Tibial artery (tissue), 4 donors: Measurements from ENCODE around the gene HOXD9.

ENCODE experiments used
- DNase-seq, 2 donors: peaks; one replicate each; pipeline ENCODE4 v3.0.0-alpha.2; 2019
- H3K27ac ChIP-seq, 2 donors: fragments of 200-600 bp; sonication (generic) in 1 of 2; 1 replicate in 1 of 2; 2 replicates in 1 of 2; pipeline ENCODE4 v1.5.1; 2018 to 2019; ENCODE audit warnings: mild to moderate bottlenecking in 1 of 2
- H3K27me3 ChIP-seq, 2 donors: fragments of 200-600 bp; sonication (generic) in 1 of 2; one replicate each; pipeline versions ENCODE4 v1.5.1 to v1.6.0; 2016 to 2019
- H3K36me3 ChIP-seq, 3 donors: fragments of 200-600 bp; sonication (generic) in 2 of 3; one replicate each; pipeline ENCODE4 v1.5.1; 2016 to 2019; ENCODE audit warnings: mild to moderate bottlenecking in 2 of 3
- H3K4me1 ChIP-seq, 4 donors: fragments of 200-600 bp; sonication (generic) in 2 of 4; 1 replicate in 3 of 4; 2 replicates in 1 of 4; pipeline ENCODE4 v1.5.1; 2016 to 2019
- H3K4me3 ChIP-seq, 2 donors: fragments of 200-600 bp; sonication (generic) in 1 of 2; 1 replicate in 1 of 2; 2 replicates in 1 of 2; pipeline ENCODE4 v1.5.1; 2018 to 2019; ENCODE audit warnings: mild to moderate bottlenecking in 2 of 2
- H3K9me3 ChIP-seq, 3 donors: fragments of 200-600 bp; sonication (generic) in 1 of 3; one replicate each; pipeline ENCODE4 v1.5.1; 2016 to 2019
- CTCF ChIP-seq, 2 experiments: fragments of 200-600 bp in 1 of 2; fragments of 450-650 bp in 1 of 2; IDR thresholded peaks; one replicate each; pipeline ENCODE4 v1.5.1; 2017 to 2019; ENCODE audit warnings: antibody characterized with exemption in 2 of 2, mild to moderate bottlenecking in 1 of 2, moderate library complexity in 1 of 2
- intact Hi-C: fragments of 100-400 bp; cut with DNase I; formaldehyde crosslinking; loops from one replicate; pipeline ENCODE4 v1.15.0; 2023; ENCODE audit warnings: low total_unique reads

Gene HOXD9

GRCh38 chr2:176132205-176133171 is 10.0 kb downstream of the HOXD9 start:
- Histone ChIP-seq H3K27me3 (peaks cover 0 to 50% of the 10 kb centered on the region in 2 donors), H3K36me3 (no peaks in the 10 kb centered on the region), H3K4me3 (peak overlapping the region in 1 of 2 donors; percentile 10), H3K27ac (no peak overlapping the region), H3K4me1 (peaks cover 0 to 61% (median 39%) of the 10 kb centered on the region in 4 donors), H3K9me3 (no peaks in the 10 kb centered on the region)
- DNase-seq: no peak
- intact Hi-C loops: no loop called here
- TF ChIP-seq CTCF (IDR thresholded peaks at IDR 0.05): no peak

- H3K36me3 ChIP-seq: no peaks in the 10 kb centered on the region
- no peak overlapping the region for H3K27ac ChIP-seq
- no peak for DNase-seq
- no peak overlapping the region for H3K4me3 ChIP-seq
- no peak for TF ChIP-seq CTCF (IDR thresholded peaks at IDR 0.05)
- peaks cover 0 to 61% (median 39%) of the 10 kb centered on the region in 4 donors for H3K4me1 ChIP-seq
- H3K9me3 ChIP-seq: no peaks in the 10 kb centered on the region
- intact Hi-C loops: no loop called here
- H3K27me3 ChIP-seq: peaks cover 0 to 42% of the 10 kb centered on the region in 2 donors
Measured at GRCh38 chr2:176133389-176133788, 10.9 kb downstream of the HOXD9 start.

- H3K4me1 ChIP-seq: peaks cover 0 to 55% (median 33%) of the 10 kb centered on the region in 4 donors
- H3K4me3 ChIP-seq: no peak overlapping the region
- H3K27me3 ChIP-seq: peaks cover 0 to 36% of the 10 kb centered on the region in 2 donors
- DNase-seq: no peak
- H3K27ac ChIP-seq: no peak overlapping the region
- TF ChIP-seq CTCF (IDR thresholded peaks at IDR 0.05): no peak
- intact Hi-C loops: no loop called here
- no peaks in the 10 kb centered on the region for H3K9me3 ChIP-seq
- H3K36me3 ChIP-seq: no peaks in the 10 kb centered on the region
Measured at GRCh38 chr2:176134035-176134434, 11.5 kb downstream of the HOXD9 start.

GRCh38 chr2:176135035-176135440 is 12.5 kb downstream of the HOXD9 start:
- Histone ChIP-seq H3K4me3 (no peak overlapping the region), H3K36me3 (no peaks in the 10 kb centered on the region), H3K27ac (peak overlapping the region in 1 of 2 donors; percentile 85), H3K27me3 (peaks cover 0 to 34% of the 10 kb centered on the region in 2 donors), H3K9me3 (no peaks in the 10 kb centered on the region), H3K4me1 (peaks cover 0 to 52% (median 30%) of the 10 kb centered on the region in 4 donors)
- no peak for DNase-seq
- intact Hi-C loops: no loop called here
- no peak for TF ChIP-seq CTCF (IDR thresholded peaks at IDR 0.05)

- intact Hi-C loops: no loop called here
- TF ChIP-seq CTCF (IDR thresholded peaks at IDR 0.05): no peak
- no peaks in the 10 kb centered on the region for H3K9me3 ChIP-seq
- H3K4me1 ChIP-seq: peaks cover 0 to 49% (median 29%) of the 10 kb centered on the region in 4 donors
- H3K27me3 ChIP-seq: peaks cover 0 to 22% of the 10 kb centered on the region in 2 donors
- peak overlapping the region; percentile 64 to 66 for H3K4me3 ChIP-seq
- peak overlapping the region; percentile 85 to 90 for H3K27ac ChIP-seq
- H3K36me3 ChIP-seq: no peaks in the 10 kb centered on the region
- peak in 1 of 2 donors; percentile 39 for DNase-seq
Measured at GRCh38 chr2:176136374-176137251, 14.1 kb downstream of the HOXD9 start.
